ENCODE measurements around the gene SOX15. TPM values are rescaled to one million over a fixed set of nuclear protein-coding genes. Genes with fewer than 3 reads are reported as not detected.
A peak's percentile ranks its signal among the peaks of the same experiment; 100 is the strongest.

SOX15 gene
- total and polyA plus RNA-seq, 2 of the 13 experiments (the other 11 are each of a cell fraction or from before 2014, with no cell fraction given): 0.07 to 0.18 TPM

GRCh38 chr17:7572338-7572587 lies 17.6 kb downstream of the SOX15 start (continued):
- TF ChIP-seq ZNF781 (CRISPR knock-in tag; IDR thresholded peaks at IDR 0.05; ENCODE audit: borderline replicate concordance, not compliant biosample characterization) (no peak), YY1 (IDR thresholded peaks at IDR 0.05; ENCODE audit: insufficient read depth, insufficient replicate concordance, low read depth, low read length) (no peak), NFATC3 (CRISPR knock-in tag; IDR thresholded peaks at IDR 0.05) (no peak), FOXA3 (CRISPR knock-in tag; IDR thresholded peaks at IDR 0.05) (no peak; the same call in 1 of the 2 replicates), EHMT2 (IDR thresholded peaks at IDR 0.05; ENCODE audit: borderline replicate concordance, low read depth, low read length) (no peak), ZNF224 (CRISPR knock-in tag; IDR thresholded peaks at IDR 0.05) (no peak; the same call in 1 of the 2 replicates), ZNF792 (CRISPR knock-in tag; IDR thresholded peaks at IDR 0.05) (no peak), TFE3 (CRISPR knock-in tag; IDR thresholded peaks at IDR 0.05) (peak; percentile 90), ZKSCAN1 (IDR thresholded peaks at IDR 0.05; ENCODE audit: low read length) (no peak), PHF20 (CRISPR knock-in tag; IDR thresholded peaks at IDR 0.05) (peak; percentile 94), TMF1 (CRISPR knock-in tag; IDR thresholded peaks at IDR 0.05; ENCODE audit: low read depth) (peak; percentile 40; the same call in 1 of the 2 replicates), ZNF230 (CRISPR knock-in tag; IDR thresholded peaks at IDR 0.05) (no peak), NR2F1 (CRISPR knock-in tag; IDR thresholded peaks at IDR 0.05) (no peak), KDM2A (CRISPR knock-in tag; IDR thresholded peaks at IDR 0.05; ENCODE audit: borderline replicate concordance, low read depth) (peak; percentile 97; the same call in 1 of the 2 replicates), ZNF253 (CRISPR knock-in tag; IDR thresholded peaks at IDR 0.05; ENCODE audit: borderline replicate concordance) (no peak), MED8 (CRISPR knock-in tag; IDR thresholded peaks at IDR 0.05; ENCODE audit: insufficient replicate concordance) (no peak), TOE1 (CRISPR knock-in tag; IDR thresholded peaks at IDR 0.05) (no peak; the same call in 1 of the 2 replicates), ZNF251 (CRISPR knock-in tag; IDR thresholded peaks at IDR 0.05) (no peak), ARNT (IDR thresholded peaks at IDR 0.05) (no peak), SMAD1 (CRISPR knock-in tag; IDR thresholded peaks at IDR 0.05; ENCODE audit: borderline replicate concordance, low read depth) (no peak; the same call in 1 of the 2 replicates), ZSCAN30 (CRISPR knock-in tag; IDR thresholded peaks at IDR 0.05) (no peak)
- TF ChIP-seq, protein P1, sequence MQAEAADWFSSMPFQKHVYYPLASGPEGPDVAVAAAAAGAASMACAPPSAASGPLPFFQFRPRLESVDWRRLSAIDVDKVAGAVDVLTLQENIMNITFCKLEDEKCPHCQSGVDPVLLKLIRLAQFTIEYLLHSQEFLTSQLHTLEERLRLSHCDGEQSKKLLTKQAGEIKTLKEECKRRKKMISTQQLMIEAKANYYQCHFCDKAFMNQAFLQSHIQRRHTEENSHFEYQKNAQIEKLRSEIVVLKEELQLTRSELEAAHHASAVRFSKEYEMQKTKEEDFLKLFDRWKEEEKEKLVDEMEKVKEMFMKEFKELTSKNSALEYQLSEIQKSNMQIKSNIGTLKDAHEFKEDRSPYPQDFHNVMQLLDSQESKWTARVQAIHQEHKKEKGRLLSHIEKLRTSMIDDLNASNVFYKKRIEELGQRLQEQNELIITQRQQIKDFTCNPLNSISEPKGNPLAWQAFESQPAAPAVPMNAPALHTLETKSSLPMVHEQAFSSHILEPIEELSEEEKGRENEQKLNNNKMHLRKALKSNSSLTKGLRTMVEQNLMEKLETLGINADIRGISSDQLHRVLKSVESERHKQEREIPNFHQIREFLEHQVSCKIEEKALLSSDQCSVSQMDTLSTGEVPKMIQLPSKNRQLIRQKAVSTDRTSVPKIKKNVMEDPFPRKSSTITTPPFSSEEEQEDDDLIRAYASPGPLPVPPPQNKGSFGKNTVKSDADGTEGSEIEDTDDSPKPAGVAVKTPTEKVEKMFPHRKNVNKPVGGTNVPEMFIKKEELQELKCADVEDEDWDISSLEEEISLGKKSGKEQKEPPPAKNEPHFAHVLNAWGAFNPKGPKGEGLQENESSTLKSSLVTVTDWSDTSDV (CRISPR knock-in tag; IDR thresholded peaks at IDR 0.05): no peak; the same call in 1 of the 2 replicates
- TF ChIP-seq, protein P2, sequence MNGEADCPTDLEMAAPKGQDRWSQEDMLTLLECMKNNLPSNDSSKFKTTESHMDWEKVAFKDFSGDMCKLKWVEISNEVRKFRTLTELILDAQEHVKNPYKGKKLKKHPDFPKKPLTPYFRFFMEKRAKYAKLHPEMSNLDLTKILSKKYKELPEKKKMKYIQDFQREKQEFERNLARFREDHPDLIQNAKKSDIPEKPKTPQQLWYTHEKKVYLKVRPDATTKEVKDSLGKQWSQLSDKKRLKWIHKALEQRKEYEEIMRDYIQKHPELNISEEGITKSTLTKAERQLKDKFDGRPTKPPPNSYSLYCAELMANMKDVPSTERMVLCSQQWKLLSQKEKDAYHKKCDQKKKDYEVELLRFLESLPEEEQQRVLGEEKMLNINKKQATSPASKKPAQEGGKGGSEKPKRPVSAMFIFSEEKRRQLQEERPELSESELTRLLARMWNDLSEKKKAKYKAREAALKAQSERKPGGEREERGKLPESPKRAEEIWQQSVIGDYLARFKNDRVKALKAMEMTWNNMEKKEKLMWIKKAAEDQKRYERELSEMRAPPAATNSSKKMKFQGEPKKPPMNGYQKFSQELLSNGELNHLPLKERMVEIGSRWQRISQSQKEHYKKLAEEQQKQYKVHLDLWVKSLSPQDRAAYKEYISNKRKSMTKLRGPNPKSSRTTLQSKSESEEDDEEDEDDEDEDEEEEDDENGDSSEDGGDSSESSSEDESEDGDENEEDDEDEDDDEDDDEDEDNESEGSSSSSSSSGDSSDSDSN (CRISPR knock-in tag; IDR thresholded peaks at IDR 0.05): no peak
- TF ChIP-seq, protein P3, sequence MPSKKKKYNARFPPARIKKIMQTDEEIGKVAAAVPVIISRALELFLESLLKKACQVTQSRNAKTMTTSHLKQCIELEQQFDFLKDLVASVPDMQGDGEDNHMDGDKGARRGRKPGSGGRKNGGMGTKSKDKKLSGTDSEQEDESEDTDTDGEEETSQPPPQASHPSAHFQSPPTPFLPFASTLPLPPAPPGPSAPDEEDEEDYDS (CRISPR knock-in tag; IDR thresholded peaks at IDR 0.05): no peak
- TF ChIP-seq, protein P4, sequence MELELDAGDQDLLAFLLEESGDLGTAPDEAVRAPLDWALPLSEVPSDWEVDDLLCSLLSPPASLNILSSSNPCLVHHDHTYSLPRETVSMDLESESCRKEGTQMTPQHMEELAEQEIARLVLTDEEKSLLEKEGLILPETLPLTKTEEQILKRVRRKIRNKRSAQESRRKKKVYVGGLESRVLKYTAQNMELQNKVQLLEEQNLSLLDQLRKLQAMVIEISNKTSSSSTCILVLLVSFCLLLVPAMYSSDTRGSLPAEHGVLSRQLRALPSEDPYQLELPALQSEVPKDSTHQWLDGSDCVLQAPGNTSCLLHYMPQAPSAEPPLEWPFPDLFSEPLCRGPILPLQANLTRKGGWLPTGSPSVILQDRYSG (CRISPR knock-in tag; IDR thresholded peaks at IDR 0.05): peak; percentile 87

Data from HepG2 (cell line).